Liver (tissue), 9 donors: ENCODE results near the gene ATP10D. TPM values are rescaled to one million over a fixed set of nuclear protein-coding genes. Genes with fewer than 3 reads are reported as not detected.
"Not testable (repeated sequence)": the region's sequence is repeated elsewhere in the genome, so short reads cannot be mapped to it uniquely, and the experiment has no call there.

Experiments
- DNase-seq: peaks from one replicate; pipeline ENCODE4 v3.0.0-alpha.2; 2017; ENCODE audit warnings: low spot score
- H3K27ac ChIP-seq, 2 donors: one replicate each; pipeline ENCODE4 v1.7.0; 2013; ENCODE audit warnings: inconsistent platforms in 2 of 2, low read length in 2 of 2, control low read depth in 1 of 2, low read depth in 1 of 2, mild to moderate bottlenecking in 1 of 2
- H3K27me3 ChIP-seq, 4 donors: one replicate each; pipeline versions ENCODE4 v1.6.1 to v1.7.0; 2013; ENCODE audit warnings: low read length in 3 of 4, inconsistent platforms in 1 of 4, mild to moderate bottlenecking in 1 of 4, moderate library complexity in 1 of 4; ENCODE audit not compliant: control insufficient read depth in 4 of 4, insufficient read depth in 4 of 4
- H3K36me3 ChIP-seq, 4 donors: one replicate each; pipeline versions ENCODE4 v1.6.1 to v1.7.0; 2013; ENCODE audit warnings: low read length in 3 of 4, mild to moderate bottlenecking in 3 of 4, low read depth in 1 of 4, moderate library complexity in 1 of 4; ENCODE audit not compliant: control insufficient read depth in 4 of 4, insufficient read depth in 3 of 4
- H3K4me1 ChIP-seq, 4 donors: one replicate each; pipeline versions ENCODE4 v1.6.1 to v1.7.0; 2013; ENCODE audit warnings: low read length in 3 of 4, mild to moderate bottlenecking in 3 of 4, moderate library complexity in 1 of 4; ENCODE audit not compliant: control insufficient read depth in 4 of 4, insufficient read depth in 4 of 4
- H3K4me3 ChIP-seq, 3 donors: one replicate each; pipeline versions ENCODE4 v1.6.1 to v1.7.0; 2013; ENCODE audit warnings: low read length in 3 of 3, control low read depth in 1 of 3, low read depth in 1 of 3, mild to moderate bottlenecking in 1 of 3
- H3K9ac ChIP-seq, 2 donors: one replicate each; pipeline ENCODE4 v1.7.0; 2013; ENCODE audit warnings: low read length in 2 of 2, mild to moderate bottlenecking in 2 of 2, moderate library complexity in 2 of 2, control low read depth in 1 of 2, low read depth in 1 of 2
- H3K9me3 ChIP-seq, 4 donors: one replicate each; pipeline versions ENCODE4 v1.6.1 to v1.7.0; 2013; ENCODE audit warnings: low read length in 3 of 4; ENCODE audit not compliant: control insufficient read depth in 4 of 4
- FOXA1 ChIP-seq: IDR thresholded peaks from 2 replicates; pipeline ENCODE4 v1.6.1; 2016; ENCODE audit warnings: antibody characterized with exemption
- FOXA2 ChIP-seq: IDR thresholded peaks from 2 replicates; pipeline ENCODE4 v1.6.1; 2016; ENCODE audit warnings: antibody characterized with exemption
- GABPA ChIP-seq, 2 donors: IDR thresholded peaks in 1 of 2; conservative IDR thresholded peaks in 1 of 2; 2 replicates each; pipeline ENCODE4 v1.6.1; 2016; ENCODE audit warnings: antibody characterized with exemption in 2 of 2, mild to moderate bottlenecking in 1 of 2, moderate library complexity in 1 of 2
- HNF4A ChIP-seq, 2 donors: conservative IDR thresholded peaks; 2 replicates each; pipeline ENCODE4 v1.6.1; 2016; ENCODE audit warnings: antibody characterized with exemption in 2 of 2, mild to moderate bottlenecking in 2 of 2
- NR2F2 ChIP-seq: IDR thresholded peaks from 2 replicates; pipeline ENCODE4 v1.6.1; 2016; ENCODE audit warnings: antibody characterized with exemption
- RAD21 ChIP-seq, 2 donors: IDR thresholded peaks; 2 replicates each; pipeline ENCODE4 v1.6.1; 2016; ENCODE audit warnings: antibody characterized with exemption in 2 of 2, mild to moderate bottlenecking in 2 of 2
- RXRA ChIP-seq, 2 donors: IDR thresholded peaks; 2 replicates each; pipeline ENCODE4 v1.6.1; 2017 to 2018; ENCODE audit warnings: antibody characterized with exemption in 2 of 2, mild to moderate bottlenecking in 1 of 2
- SP1 ChIP-seq: IDR thresholded peaks from 2 replicates; pipeline ENCODE4 v1.6.1; 2018; ENCODE audit warnings: antibody characterized with exemption, mild to moderate bottlenecking
- YY1 ChIP-seq: IDR thresholded peaks from 2 replicates; pipeline ENCODE4 v1.6.1; 2016; ENCODE audit warnings: antibody characterized with exemption, mild to moderate bottlenecking
- ZBTB33 ChIP-seq: IDR thresholded peaks from 2 replicates; pipeline ENCODE4 v1.6.1; 2016; ENCODE audit warnings: antibody characterized with exemption
- WGBS: extraction: QIAGEN DNeasy Blood & Tissue Kit; methylation state at CpG from one replicate; pipeline ENCODE4 v1.1.7; 2013; 5-methylcytosine and 5-hydroxymethylcytosine counted together
- polyA plus RNA-seq, 2 donors: library from polyadenylated mRNA; stranded (reverse) in 1 of 2; unstranded in 1 of 2; fragments of 200-250 nt in 1 of 2; fragments of >200 nt in 1 of 2; fragmentation: Nextera tagmentation in 1 of 2; extraction: Ambion mirVana in 1 of 2; gene quantifications; one replicate each; pipeline versions ENCODE4 v1.2.1 to v1.2.3, GENCODE V29; 2013 to 2015
- total RNA-seq, 2 donors: library from RNA; depleted of rRNA; stranded (reverse); fragments of >200 nt; gene quantifications; one replicate each; pipeline ENCODE4 v1.2.3, GENCODE V29; 2014
- TF ChIP-seq, protein P1 (sequence below): IDR thresholded peaks from 2 replicates; pipeline ENCODE4 v1.6.1; 2016; ENCODE audit warnings: antibody characterized with exemption, mild to moderate bottlenecking
- TF ChIP-seq, protein P2 (sequence below): IDR thresholded peaks from 2 replicates; pipeline ENCODE4 v1.6.1; 2016; ENCODE audit warnings: antibody characterized with exemption
- TF ChIP-seq, protein P3 (sequence below): IDR thresholded peaks from 2 replicates; pipeline ENCODE4 v1.6.1; 2016; ENCODE audit warnings: antibody characterized with exemption
- donor health status: healthy.
- donor health status: healthy.
- donor health status: healthy.
- donor health status: healthy.
- donor health status: healthy.

Gene ATP10D
- total and polyA plus RNA-seq, 4 donors = 4.3 to 13.6 (median 7.4) TPM

DNA sequence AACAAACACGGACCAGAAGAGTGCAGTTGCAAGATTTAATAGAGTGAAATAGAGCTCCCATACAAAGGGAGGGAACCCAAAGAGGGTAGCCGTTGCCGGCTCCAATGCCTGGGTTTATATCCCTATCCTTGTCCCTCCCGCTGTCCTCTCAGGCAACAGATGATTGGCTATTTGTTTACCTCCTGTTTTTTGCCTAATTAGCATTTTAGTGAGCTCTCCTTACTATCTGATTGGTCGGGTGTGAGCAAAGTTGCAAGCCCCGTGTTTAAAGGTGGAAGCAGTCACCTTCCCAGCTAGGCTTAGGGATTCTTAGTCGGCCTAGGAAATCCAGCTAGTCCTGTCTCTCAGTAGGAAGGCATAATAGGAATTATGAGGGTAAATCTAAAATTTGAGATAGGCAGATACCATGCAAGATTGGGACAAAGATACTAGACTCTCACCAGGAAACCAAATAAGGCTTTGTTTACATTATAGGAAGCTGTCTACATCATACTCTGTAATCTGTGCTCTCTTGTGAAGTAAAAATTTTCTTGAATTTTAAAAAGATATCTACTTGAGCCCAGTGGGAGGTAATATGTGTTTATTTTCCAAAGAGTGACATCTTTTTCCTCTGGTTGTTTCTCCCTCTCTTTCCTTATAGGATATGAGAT is 65.9 kb downstream of the ATP10D start (continued):
- no peak for TF ChIP-seq SP1
- no peak for TF ChIP-seq NR2F2

GRCh38 chr4:47551682-47552081 is 66.6 kb downstream of the ATP10D start:
- Histone ChIP-seq H3K9ac (no peak overlapping the region), H3K36me3 (peaks cover under 1 to 19% (median 6%) of the 10 kb centered on the region in 4 donors), H3K27ac (no peak overlapping the region), H3K4me1 (no peaks in the 10 kb centered on the region), H3K4me3 (no peak overlapping the region), H3K27me3 (no peaks in the 10 kb centered on the region), H3K9me3 (no peaks in the 10 kb centered on the region)
- TF ChIP-seq, protein P1, sequence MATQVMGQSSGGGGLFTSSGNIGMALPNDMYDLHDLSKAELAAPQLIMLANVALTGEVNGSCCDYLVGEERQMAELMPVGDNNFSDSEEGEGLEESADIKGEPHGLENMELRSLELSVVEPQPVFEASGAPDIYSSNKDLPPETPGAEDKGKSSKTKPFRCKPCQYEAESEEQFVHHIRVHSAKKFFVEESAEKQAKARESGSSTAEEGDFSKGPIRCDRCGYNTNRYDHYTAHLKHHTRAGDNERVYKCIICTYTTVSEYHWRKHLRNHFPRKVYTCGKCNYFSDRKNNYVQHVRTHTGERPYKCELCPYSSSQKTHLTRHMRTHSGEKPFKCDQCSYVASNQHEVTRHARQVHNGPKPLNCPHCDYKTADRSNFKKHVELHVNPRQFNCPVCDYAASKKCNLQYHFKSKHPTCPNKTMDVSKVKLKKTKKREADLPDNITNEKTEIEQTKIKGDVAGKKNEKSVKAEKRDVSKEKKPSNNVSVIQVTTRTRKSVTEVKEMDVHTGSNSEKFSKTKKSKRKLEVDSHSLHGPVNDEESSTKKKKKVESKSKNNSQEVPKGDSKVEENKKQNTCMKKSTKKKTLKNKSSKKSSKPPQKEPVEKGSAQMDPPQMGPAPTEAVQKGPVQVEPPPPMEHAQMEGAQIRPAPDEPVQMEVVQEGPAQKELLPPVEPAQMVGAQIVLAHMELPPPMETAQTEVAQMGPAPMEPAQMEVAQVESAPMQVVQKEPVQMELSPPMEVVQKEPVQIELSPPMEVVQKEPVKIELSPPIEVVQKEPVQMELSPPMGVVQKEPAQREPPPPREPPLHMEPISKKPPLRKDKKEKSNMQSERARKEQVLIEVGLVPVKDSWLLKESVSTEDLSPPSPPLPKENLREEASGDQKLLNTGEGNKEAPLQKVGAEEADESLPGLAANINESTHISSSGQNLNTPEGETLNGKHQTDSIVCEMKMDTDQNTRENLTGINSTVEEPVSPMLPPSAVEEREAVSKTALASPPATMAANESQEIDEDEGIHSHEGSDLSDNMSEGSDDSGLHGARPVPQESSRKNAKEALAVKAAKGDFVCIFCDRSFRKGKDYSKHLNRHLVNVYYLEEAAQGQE = no peak
- no peak for TF ChIP-seq GABPA (IDR thresholded peaks at IDR 0.05 in 1 of 2, conservative IDR thresholded peaks at IDR 0.05 in 1 of 2)
- TF ChIP-seq, protein P2, sequence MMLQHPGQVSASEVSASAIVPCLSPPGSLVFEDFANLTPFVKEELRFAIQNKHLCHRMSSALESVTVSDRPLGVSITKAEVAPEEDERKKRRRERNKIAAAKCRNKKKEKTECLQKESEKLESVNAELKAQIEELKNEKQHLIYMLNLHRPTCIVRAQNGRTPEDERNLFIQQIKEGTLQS = no peak
- no peak for TF ChIP-seq NR2F2
- TF ChIP-seq, protein P3, sequence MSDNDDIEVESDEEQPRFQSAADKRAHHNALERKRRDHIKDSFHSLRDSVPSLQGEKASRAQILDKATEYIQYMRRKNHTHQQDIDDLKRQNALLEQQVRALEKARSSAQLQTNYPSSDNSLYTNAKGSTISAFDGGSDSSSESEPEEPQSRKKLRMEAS = no peak
- TF ChIP-seq FOXA1 = no peak
- no peak for TF ChIP-seq ZBTB33
- no peak for TF ChIP-seq YY1
- no peak for TF ChIP-seq RXRA (IDR thresholded peaks at IDR 0.05)
- TF ChIP-seq HNF4A (conservative IDR thresholded peaks at IDR 0.05) = no peak
- TF ChIP-seq SP1 = no peak
- no peak for TF ChIP-seq FOXA2
- DNase-seq = no peak

- H3K9me3 ChIP-seq = no peaks in the 10 kb centered on the region
- 94% methylated on average over 2 of the region's 2 CpGs for WGBS
- H3K4me3 ChIP-seq = no peak overlapping the region
- TF ChIP-seq RAD21 (IDR thresholded peaks at IDR 0.05) = no peak
- TF ChIP-seq, protein P1 = no peak
- no peak for TF ChIP-seq FOXA1
- no peak for DNase-seq
- H3K9ac ChIP-seq = no peak overlapping the region
- no peak overlapping the region for H3K27ac ChIP-seq
- no peaks in the 10 kb centered on the region for H3K4me1 ChIP-seq
- peaks cover 0 to 8% (median 2%) of the 10 kb centered on the region in 4 donors for H3K36me3 ChIP-seq
- no peaks in the 10 kb centered on the region for H3K27me3 ChIP-seq
These were observed 68.5 kb downstream of the ATP10D start for GRCh38 chr4:47553329-47554125.

GRCh38 chr4:47555920-47556319 is 70.8 kb downstream of the ATP10D start:
- not testable (repeated sequence) for DNase-seq, H3K9me3 ChIP-seq, H3K27ac ChIP-seq, H3K4me3 ChIP-seq, H3K36me3 ChIP-seq, H3K9ac ChIP-seq, H3K4me1 ChIP-seq, H3K27me3 ChIP-seq
- WGBS = 83% methylated on average over 3 of the region's 3 CpGs
